Measurements from ENCODE around the gene FRMPD1.
A peak's percentile ranks its signal among the peaks of the same experiment; 100 is the strongest.

The FRMPD1 gene

GRCh38 chr9:37620396-37620795 lies 30.4 kb upstream of the FRMPD1 start:
- H3K9me3 Mint-ChIP-seq = no peaks in the 10 kb centered on the region
- H3K4me1 Mint-ChIP-seq = peaks cover 10% of the 10 kb centered on the region
- no peaks in the 10 kb centered on the region for H3K36me3 Mint-ChIP-seq (ENCODE audit: low read depth)
- H3K27me3 Mint-ChIP-seq (ENCODE audit: low read depth, poor library complexity) = peaks cover 13% of the 10 kb centered on the region
- H3K27ac Mint-ChIP-seq = peak overlapping the region; percentile 87
- no peak overlapping the region for H3K4me3 Mint-ChIP-seq
- DNase-seq = no peak
- TF ChIP-seq CTCF (IDR thresholded peaks at IDR 0.05) = no peak

- no peaks in the 10 kb centered on the region for H3K9me3 Mint-ChIP-seq
- no peak for DNase-seq
- no peak overlapping the region for H3K27ac Mint-ChIP-seq
- H3K4me3 Mint-ChIP-seq = no peak overlapping the region
- no peak for TF ChIP-seq CTCF (IDR thresholded peaks at IDR 0.05)
- peaks cover 10% of the 10 kb centered on the region for H3K4me1 Mint-ChIP-seq
- H3K36me3 Mint-ChIP-seq (ENCODE audit: low read depth) = no peaks in the 10 kb centered on the region
- peaks cover 7% of the 10 kb centered on the region for H3K27me3 Mint-ChIP-seq (ENCODE audit: low read depth, poor library complexity)
These were observed 29.3 kb upstream of the FRMPD1 start for GRCh38 chr9:37621273-37622121.

- H3K27ac Mint-ChIP-seq = no peak overlapping the region
- no peak for TF ChIP-seq CTCF (IDR thresholded peaks at IDR 0.05)
- no peaks in the 10 kb centered on the region for H3K36me3 Mint-ChIP-seq (ENCODE audit: low read depth)
- H3K4me1 Mint-ChIP-seq = peaks cover 15% of the 10 kb centered on the region
- no peaks in the 10 kb centered on the region for H3K9me3 Mint-ChIP-seq
- H3K27me3 Mint-ChIP-seq (ENCODE audit: low read depth, poor library complexity) = peaks cover 7% of the 10 kb centered on the region
- no peak for DNase-seq
- H3K4me3 Mint-ChIP-seq = no peak overlapping the region
These were observed 28.3 kb upstream of the FRMPD1 start for GRCh38 chr9:37622462-37622861.

GRCh38 chr9:37623267-37623666 lies 27.5 kb upstream of the FRMPD1 start:
- no peak for TF ChIP-seq CTCF (IDR thresholded peaks at IDR 0.05)
- no peak overlapping the region for H3K27ac Mint-ChIP-seq

GRCh38 chr9:37624073-37624472 lies 26.7 kb upstream of the FRMPD1 start:
- H3K9me3 Mint-ChIP-seq = no peaks in the 10 kb centered on the region
- TF ChIP-seq CTCF (IDR thresholded peaks at IDR 0.05) = no peak
- no peak overlapping the region for H3K4me3 Mint-ChIP-seq
- DNase-seq = no peak
- peaks cover 15% of the 10 kb centered on the region for H3K4me1 Mint-ChIP-seq
- H3K27me3 Mint-ChIP-seq (ENCODE audit: low read depth, poor library complexity) = peaks cover 7% of the 10 kb centered on the region
- no peaks in the 10 kb centered on the region for H3K36me3 Mint-ChIP-seq (ENCODE audit: low read depth)
- H3K27ac Mint-ChIP-seq = no peak overlapping the region

More at GRCh38 chr9:37623267-37623666, 27.5 kb upstream of the FRMPD1 start:
- no peak for DNase-seq
- H3K27me3 Mint-ChIP-seq (ENCODE audit: low read depth, poor library complexity) = peaks cover 7% of the 10 kb centered on the region
- H3K4me3 Mint-ChIP-seq = no peak overlapping the region
- H3K4me1 Mint-ChIP-seq = peaks cover 15% of the 10 kb centered on the region
- H3K9me3 Mint-ChIP-seq = no peaks in the 10 kb centered on the region
- no peaks in the 10 kb centered on the region for H3K36me3 Mint-ChIP-seq (ENCODE audit: low read depth)

Data from nephron progenitor cell (in vitro differentiated cells).